HUES48 (cell line): ENCODE measurements around the gene IL12RB2.
A peak's percentile ranks its signal among the peaks of the same experiment; 100 is the strongest.
"Not testable (repeated sequence)": the region's sequence is repeated elsewhere in the genome, so short reads cannot be mapped to it uniquely, and the experiment has no call there.

Source experiments
- H3K27ac ChIP-seq: one replicate; pipeline ENCODE4 v1.7.0; 2013; ENCODE audit warnings: low read depth, low read length, inconsistent platforms
- H3K27me3 ChIP-seq: 2 replicates; pipeline ENCODE4 v1.6.1; 2013; ENCODE audit warnings: mild to moderate bottlenecking, low read length; ENCODE audit not compliant: control insufficient read depth, insufficient read depth
- H3K36me3 ChIP-seq: 2 replicates; pipeline ENCODE4 v1.6.1; 2013; ENCODE audit warnings: low read length; ENCODE audit not compliant: control insufficient read depth, insufficient read depth
- H3K4me1 ChIP-seq: 2 replicates; pipeline ENCODE4 v1.6.1; 2013; ENCODE audit warnings: mild to moderate bottlenecking, low read length; ENCODE audit not compliant: control insufficient read depth, insufficient read depth
- H3K4me3 ChIP-seq: 2 replicates; pipeline ENCODE4 v1.5.1; 2013; ENCODE audit warnings: mild to moderate bottlenecking, low read depth, low read length
- H3K9ac ChIP-seq: 2 replicates; pipeline ENCODE4 v1.6.1; 2013; ENCODE audit warnings: mild to moderate bottlenecking, low read depth, low read length, moderate library complexity
- H3K9me3 ChIP-seq: 2 replicates; pipeline ENCODE4 v1.6.1; 2013; ENCODE audit warnings: low read length; ENCODE audit not compliant: control insufficient read depth, insufficient read depth

The IL12RB2 gene

GRCh38 chr1:67399199-67399993 lies 91.7 kb downstream of the IL12RB2 start:
- Histone ChIP-seq H3K9ac (no peak overlapping the region; the same call in 1 of the 2 replicates), H3K9me3 (no peaks in the 10 kb centered on the region), H3K27ac (peak overlapping the region; percentile 36), H3K4me3 (0 out of 2 replicates have a peak overlapping the region, but pooled peaks have one; percentile 1), H3K36me3 (no peaks in the 10 kb centered on the region), H3K4me1 (peaks cover 23% of the 10 kb centered on the region), H3K27me3 (no peaks in the 10 kb centered on the region)

DNA sequence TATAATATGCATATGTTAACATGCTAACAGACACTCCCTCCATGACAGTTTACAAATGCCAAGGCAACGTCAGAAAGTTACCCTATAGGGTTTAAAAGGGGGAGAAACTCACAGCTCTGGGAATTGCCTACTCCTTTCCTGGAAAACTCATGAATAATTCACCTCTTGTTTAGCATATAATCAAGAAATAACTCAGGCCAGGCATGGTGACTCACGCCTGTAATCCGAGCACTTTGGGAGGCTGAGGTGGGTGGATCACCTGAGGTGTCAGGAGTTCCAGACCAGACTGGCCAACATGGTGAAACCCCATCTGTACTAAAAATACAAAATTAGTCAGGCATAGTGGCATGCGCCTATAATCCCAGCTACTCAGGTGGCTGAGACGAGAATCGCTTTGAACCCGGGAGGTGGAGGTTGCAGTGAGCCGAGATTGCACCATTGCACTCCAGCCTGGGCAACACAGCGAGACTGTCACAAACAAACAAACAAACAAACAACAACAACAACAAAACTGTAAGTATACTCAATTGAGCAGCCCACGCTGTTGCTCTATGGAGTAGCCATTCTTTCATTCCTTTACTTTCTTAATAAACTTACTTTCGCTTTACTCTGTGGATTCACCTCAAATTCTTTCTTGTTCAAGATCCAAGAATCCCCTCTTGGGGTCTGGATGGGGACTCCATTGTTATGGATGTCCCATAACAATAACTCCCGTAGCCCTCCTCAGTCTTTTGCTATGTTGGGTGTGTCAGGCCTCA lies 92.5 kb downstream of the IL12RB2 start:
- not testable (repeated sequence) for H3K4me3 ChIP-seq, H3K27me3 ChIP-seq, H3K9me3 ChIP-seq, H3K36me3 ChIP-seq, H3K9ac ChIP-seq
- Histone ChIP-seq H3K27ac (peak overlapping the region; percentile 18), H3K4me1 (peaks cover 23% of the 10 kb centered on the region)

GRCh38 chr1:67401443-67401842 lies 93.8 kb downstream of the IL12RB2 start:
- 0 out of 2 replicates have a peak, but pooled peaks cover 9% of the 10 kb centered on the region for H3K36me3 ChIP-seq
- no peak overlapping the region for H3K27ac ChIP-seq
- H3K4me1 ChIP-seq: peaks cover 28% of the 10 kb centered on the region
- H3K27me3 ChIP-seq: no peaks in the 10 kb centered on the region
- H3K9ac ChIP-seq: no peak overlapping the region
- no peak overlapping the region for H3K4me3 ChIP-seq
- H3K9me3 ChIP-seq: no peaks in the 10 kb centered on the region

GRCh38 chr1:67404212-67404620 lies 96.5 kb downstream of the IL12RB2 start:
- Histone ChIP-seq H3K4me3 (no peak overlapping the region), H3K4me1 (peaks cover 19% of the 10 kb centered on the region), H3K9me3 (no peaks in the 10 kb centered on the region), H3K27me3 (no peaks in the 10 kb centered on the region), H3K36me3 (peaks cover 13% of the 10 kb centered on the region), H3K27ac (no peak overlapping the region), H3K9ac (no peak overlapping the region)

- Histone ChIP-seq H3K9me3 (no peaks in the 10 kb centered on the region), H3K27me3 (no peaks in the 10 kb centered on the region), H3K36me3 (peaks cover 27% of the 10 kb centered on the region), H3K27ac (no peak overlapping the region), H3K4me1 (peaks cover 9% of the 10 kb centered on the region; the same call in 1 of the 2 replicates), H3K9ac (no peak overlapping the region), H3K4me3 (no peak overlapping the region)
Measured at GRCh38 chr1:67405473-67406245, 98.0 kb downstream of the IL12RB2 start.

GRCh38 chr1:67407498-67407897 lies 99.8 kb downstream of the IL12RB2 start:
- H3K36me3 ChIP-seq: peaks cover 46% of the 10 kb centered on the region
- H3K27ac ChIP-seq: no peak overlapping the region
- no peaks in the 10 kb centered on the region for H3K27me3 ChIP-seq
- no peak overlapping the region for H3K9ac ChIP-seq
- peaks cover 9% of the 10 kb centered on the region; the same call in 1 of the 2 replicates for H3K4me1 ChIP-seq
- H3K4me3 ChIP-seq: no peak overlapping the region
- no peaks in the 10 kb centered on the region for H3K9me3 ChIP-seq

GRCh38 chr1:67408148-67408547 lies 100.5 kb downstream of the IL12RB2 start:
- Histone ChIP-seq H3K36me3 (peaks cover 50% of the 10 kb centered on the region), H3K27ac (no peak overlapping the region), H3K27me3 (no peaks in the 10 kb centered on the region), H3K9me3 (no peaks in the 10 kb centered on the region), H3K4me1 (peaks cover 9% of the 10 kb centered on the region; the same call in 1 of the 2 replicates), H3K4me3 (no peak overlapping the region), H3K9ac (no peak overlapping the region)

GRCh38 chr1:67413101-67413500 lies 105.4 kb downstream of the IL12RB2 start:
- not testable (repeated sequence) for H3K9me3 ChIP-seq, H3K9ac ChIP-seq, H3K4me1 ChIP-seq, H3K27ac ChIP-seq, H3K27me3 ChIP-seq, H3K4me3 ChIP-seq
- H3K36me3 ChIP-seq: peaks cover 88% of the 10 kb centered on the region

GRCh38 chr1:67414574-67414973 lies 106.9 kb downstream of the IL12RB2 start:
- Histone ChIP-seq H3K27ac (no peak overlapping the region), H3K36me3 (peaks cover 98% of the 10 kb centered on the region), H3K9ac (no peak overlapping the region), H3K4me1 (0 out of 2 replicates have a peak, but pooled peaks cover 4% of the 10 kb centered on the region), H3K4me3 (no peak overlapping the region), H3K9me3 (no peaks in the 10 kb centered on the region), H3K27me3 (no peaks in the 10 kb centered on the region)

GRCh38 chr1:67415041-67415440 lies 107.4 kb downstream of the IL12RB2 start:
- Histone ChIP-seq H3K4me1 (0 out of 2 replicates have a peak, but pooled peaks cover 4% of the 10 kb centered on the region), H3K36me3 (peaks cover 98% of the 10 kb centered on the region), H3K9me3 (no peaks in the 10 kb centered on the region), H3K27ac (no peak overlapping the region), H3K4me3 (no peak overlapping the region), H3K27me3 (no peaks in the 10 kb centered on the region), H3K9ac (no peak overlapping the region)
